HG03025 (cell line): ENCODE measurements around the gene RSU1.

Experiments
- ATAC-seq: cut with Tn5 transposase; IDR thresholded peaks from one replicate; pipeline ENCODE4 v1.9.1; 2021; ENCODE audit warnings: mild to moderate bottlenecking, moderate library complexity; ENCODE audit not compliant: unreplicated experiment, low FRiP score

Gene RSU1

GRCh38 chr10:16686054-16686902 is 130.9 kb downstream of the RSU1 start:
- ATAC-seq, result no peak

- no peak for ATAC-seq
Measured at GRCh38 chr10:16685551-16685950, 131.7 kb downstream of the RSU1 start.

GRCh38 chr10:16681521-16681920 is 135.7 kb downstream of the RSU1 start:
- ATAC-seq, result no peak

- no peak for ATAC-seq
Measured at GRCh38 chr10:16679511-16679910, 137.7 kb downstream of the RSU1 start.

- ATAC-seq, result no peak
Measured at GRCh38 chr10:16675334-16675733, 141.9 kb downstream of the RSU1 start.

- no peak for ATAC-seq
Measured at GRCh38 chr10:16674147-16674703, 143.0 kb downstream of the RSU1 start.

- ATAC-seq, result no peak
Measured at GRCh38 chr10:16673443-16673842, 143.8 kb downstream of the RSU1 start.

- no peak for ATAC-seq
Measured at GRCh38 chr10:16663444-16663843, 153.8 kb downstream of the RSU1 start.

- no peak for ATAC-seq
Measured at GRCh38 chr10:16662923-16663322, 154.3 kb downstream of the RSU1 start.

- ATAC-seq, result no peak
Measured at GRCh38 chr10:16656895-16657294, 160.3 kb downstream of the RSU1 start.

GRCh38 chr10:16653224-16653623 is 164.0 kb downstream of the RSU1 start:
- ATAC-seq, result no peak

- no peak for ATAC-seq
Measured at GRCh38 chr10:16652154-16652553, 165.1 kb downstream of the RSU1 start.

GRCh38 chr10:16649757-16650156 is 167.5 kb downstream of the RSU1 start:
- no peak for ATAC-seq

- no peak for ATAC-seq
Measured at GRCh38 chr10:16648366-16648765, 168.9 kb downstream of the RSU1 start.

GRCh38 chr10:16646181-16647059 is 170.8 kb downstream of the RSU1 start:
- ATAC-seq, result no peak

- no peak for ATAC-seq
Measured at GRCh38 chr10:16644146-16644545, 173.1 kb downstream of the RSU1 start.

GRCh38 chr10:16643502-16643901 is 173.7 kb downstream of the RSU1 start:
- ATAC-seq, result no peak

GRCh38 chr10:16640153-16640552 is 177.1 kb downstream of the RSU1 start:
- ATAC-seq, result no peak

GRCh38 chr10:16639471-16639870 is 177.8 kb downstream of the RSU1 start:
- ATAC-seq, result no peak

GRCh38 chr10:16632996-16633395 is 184.2 kb downstream of the RSU1 start:
- ATAC-seq, result no peak

GRCh38 chr10:16626697-16627096 is 190.5 kb downstream of the RSU1 start:
- no peak for ATAC-seq
